ENCODE results near the gene APBA1. TPM values are rescaled to one million over a fixed set of nuclear protein-coding genes. Genes with fewer than 3 reads are reported as not detected.

APBA1 gene
- total RNA-seq, 1 experiment from 2014 or later, result 0.34 TPM

DNA sequence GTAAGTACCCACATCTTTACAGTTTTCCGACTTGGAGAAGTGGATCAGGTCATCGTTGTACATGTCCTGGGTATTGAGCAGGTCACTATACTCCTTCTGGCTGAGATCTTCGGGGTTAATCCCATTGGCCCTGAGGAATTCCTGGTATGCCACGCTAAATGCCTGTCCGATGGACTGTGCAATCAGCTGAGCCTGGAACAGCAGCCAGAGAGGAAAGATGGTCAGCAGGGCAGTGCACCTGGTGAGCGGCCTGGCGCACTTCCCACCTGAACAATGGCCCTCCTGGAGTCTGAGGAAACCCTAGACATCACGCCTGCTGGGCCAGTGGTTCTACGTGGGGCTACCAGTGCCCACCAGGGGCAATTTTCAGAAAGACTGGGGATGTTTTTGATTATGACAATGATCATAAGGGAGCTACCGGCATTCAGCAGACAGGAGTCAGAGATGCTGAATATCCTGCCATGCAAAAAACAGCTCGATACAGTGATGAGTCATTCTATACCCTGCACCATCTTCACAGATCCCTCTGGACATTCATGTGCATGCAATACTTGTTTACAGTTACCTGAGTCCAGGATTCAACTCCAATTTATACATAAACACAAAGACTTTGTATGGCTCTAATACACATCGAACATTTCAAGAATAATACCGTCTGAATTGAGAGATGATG is 219.9 kb downstream of the APBA1 start:
- H3K27ac Mint-ChIP-seq (ENCODE audit: unreplicated experiment), result no peak overlapping the region
- CTCF ChIA-PET, result no interaction called here
- POLR2A ChIA-PET, result no interaction called here
- no peaks in the 10 kb centered on the region for H3K9me3 Mint-ChIP-seq (ENCODE audit: unreplicated experiment)
- H3K4me1 ChIP-seq, result no peaks in the 10 kb centered on the region
- BruUV-seq (replicated peaks), result no TSS peak
- no peak overlapping the region for H3K4me3 ChIP-seq (ENCODE audit: low read depth, low read length)
- no peak for TF ChIP-seq CTCF (IDR thresholded peaks at IDR 0.05; ENCODE audit: insufficient read depth in 1 of 2, low read depth in 1 of 2, low read length in 1 of 2, severe bottlenecking in 1 of 2, unreplicated experiment in 1 of 2)
- no peaks in the 10 kb centered on the region for H3K36me3 Mint-ChIP-seq (ENCODE audit: insufficient read depth, unreplicated experiment)
- no peaks in the 10 kb centered on the region for H3K4me1 Mint-ChIP-seq (ENCODE audit: low read depth, unreplicated experiment)
- peak; percentile 9 to 50 for DNase-seq
- H3K27me3 Mint-ChIP-seq (ENCODE audit: insufficient read depth, unreplicated experiment), result no peaks in the 10 kb centered on the region
- no peaks in the 10 kb centered on the region for H3K9me3 ChIP-seq
- H3K36me3 ChIP-seq (ENCODE audit: control insufficient read depth, insufficient read depth, low read length), result no peaks in the 10 kb centered on the region
- intact Hi-C loops (cut with micrococcal nuclease; ENCODE audit: unreplicated experiment), result no loop called here
- no peaks in the 10 kb centered on the region for H3K27me3 ChIP-seq (replicated peaks; ENCODE audit: control insufficient read depth, insufficient read depth, low read length)
- H3K4me3 Mint-ChIP-seq (ENCODE audit: unreplicated experiment), result no peak overlapping the region

DNA sequence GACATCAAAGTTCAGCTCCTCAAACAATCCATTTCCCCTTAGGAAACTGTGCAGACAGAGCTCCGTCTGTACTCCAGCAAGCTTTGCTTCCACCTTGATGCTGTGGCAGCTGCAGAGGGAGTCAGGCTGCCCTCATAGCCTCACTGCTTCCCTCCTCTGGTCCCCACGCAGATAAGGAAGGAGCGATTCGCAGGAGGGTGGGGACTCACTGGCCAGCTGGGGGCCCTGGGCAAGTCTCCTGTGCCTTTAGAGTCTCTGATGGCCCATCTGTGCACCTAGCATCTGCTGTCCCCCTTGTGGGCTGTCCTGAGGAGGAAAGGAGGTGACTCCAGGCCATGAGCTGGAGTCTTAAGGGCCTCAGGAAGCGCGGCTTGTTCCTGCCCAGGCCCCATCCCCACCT is 225.7 kb downstream of the APBA1 start:
- intact Hi-C loops (cut with micrococcal nuclease; ENCODE audit: unreplicated experiment), result no loop called here
- no TSS peak for BruUV-seq (replicated peaks)
- POLR2A ChIA-PET, result interaction anchor here (0.6 kb wide), 1 partner anchor 243 kb away, joined by 3 read pairs; no protein-coding TSS in a partner anchor
- Mint-ChIP-seq H3K4me3 (ENCODE audit: unreplicated experiment) (no peak overlapping the region), H3K36me3 (ENCODE audit: insufficient read depth, unreplicated experiment) (no peaks in the 10 kb centered on the region), H3K9me3 (ENCODE audit: unreplicated experiment) (no peaks in the 10 kb centered on the region), H3K4me1 (ENCODE audit: low read depth, unreplicated experiment) (no peaks in the 10 kb centered on the region), H3K27ac (ENCODE audit: unreplicated experiment) (no peak overlapping the region), H3K27me3 (ENCODE audit: insufficient read depth, unreplicated experiment) (no peaks in the 10 kb centered on the region)
- Histone ChIP-seq H3K4me3 (ENCODE audit: low read depth, low read length) (no peak overlapping the region), H3K9me3 (no peaks in the 10 kb centered on the region), H3K36me3 (ENCODE audit: control insufficient read depth, insufficient read depth, low read length) (no peaks in the 10 kb centered on the region), H3K4me1 (no peaks in the 10 kb centered on the region), H3K27me3 (replicated peaks; ENCODE audit: control insufficient read depth, insufficient read depth, low read length) (no peaks in the 10 kb centered on the region)
- CTCF ChIA-PET, result no interaction called here
- TF ChIP-seq CTCF (IDR thresholded peaks at IDR 0.05; ENCODE audit: insufficient read depth in 1 of 2, low read depth in 1 of 2, low read length in 1 of 2, severe bottlenecking in 1 of 2, unreplicated experiment in 1 of 2), result no peak
- no peak for DNase-seq

DNA sequence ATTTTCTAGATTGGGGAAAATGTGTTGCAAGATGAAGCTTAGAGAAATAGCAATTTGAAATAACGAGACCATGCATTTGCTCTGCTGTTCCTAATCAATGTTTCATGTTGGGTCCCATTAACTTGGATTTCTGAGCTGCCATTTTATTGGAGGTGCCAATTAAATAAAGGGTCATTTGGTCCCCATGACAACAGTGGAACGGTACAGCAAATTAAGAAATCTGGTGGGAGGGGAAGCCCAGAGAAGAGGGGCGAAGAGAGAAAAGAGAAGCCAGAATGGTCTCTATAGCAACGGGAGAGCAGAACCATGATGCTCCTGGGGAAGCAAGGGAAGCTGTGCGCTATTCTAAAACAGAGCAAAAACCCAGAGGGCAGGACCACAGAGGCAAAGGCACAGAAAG is 226.9 kb downstream of the APBA1 start:
- no peak overlapping the region for H3K4me3 ChIP-seq (ENCODE audit: low read depth, low read length)
- no peaks in the 10 kb centered on the region for H3K36me3 ChIP-seq (ENCODE audit: control insufficient read depth, insufficient read depth, low read length)
- CTCF ChIA-PET, result no interaction called here
- TF ChIP-seq CTCF (IDR thresholded peaks at IDR 0.05; ENCODE audit: insufficient read depth in 1 of 2, low read depth in 1 of 2, low read length in 1 of 2, severe bottlenecking in 1 of 2, unreplicated experiment in 1 of 2), result no peak
- POLR2A ChIA-PET, result no interaction called here
- Mint-ChIP-seq H3K4me1 (ENCODE audit: low read depth, unreplicated experiment) (no peaks in the 10 kb centered on the region), H3K27ac (ENCODE audit: unreplicated experiment) (no peak overlapping the region), H3K36me3 (ENCODE audit: insufficient read depth, unreplicated experiment) (no peaks in the 10 kb centered on the region), H3K9me3 (ENCODE audit: unreplicated experiment) (no peaks in the 10 kb centered on the region), H3K4me3 (ENCODE audit: unreplicated experiment) (no peak overlapping the region), H3K27me3 (ENCODE audit: insufficient read depth, unreplicated experiment) (no peaks in the 10 kb centered on the region)
- H3K27me3 ChIP-seq (replicated peaks; ENCODE audit: control insufficient read depth, insufficient read depth, low read length), result no peaks in the 10 kb centered on the region
- intact Hi-C loops (cut with micrococcal nuclease; ENCODE audit: unreplicated experiment), result no loop called here
- no peaks in the 10 kb centered on the region for H3K4me1 ChIP-seq
- no peak for DNase-seq
- no TSS peak for BruUV-seq (replicated peaks)
- H3K9me3 ChIP-seq, result no peaks in the 10 kb centered on the region
